Naive thymus-derived CD4-positive, alpha-beta T cell (primary cell): ENCODE results near the gene ZBTB5. TPM values are rescaled to one million over a fixed set of nuclear protein-coding genes. Genes with fewer than 3 reads are reported as not detected.
A peak's percentile ranks its signal among the peaks of the same experiment; 100 is the strongest.

Experiments used
- ATAC-seq: fragments of 150-1000 bp; cut with Tn5 transposase; 2 replicates; pipeline ENCODE4 v1.10.0; 2021; ENCODE audit warnings: mild to moderate bottlenecking, moderate library complexity
- CTCF ChIA-PET: fragments of 350-600 bp; sonication (Branson Sonifier 250); formaldehyde crosslinking; loops from one replicate; lab custom pipeline; 2021; ENCODE audit warnings: antibody characterized with exemption; lab: Charles Lee
- POLR2A ChIA-PET: fragments of 350-600 bp; sonication (Branson Sonifier 250); formaldehyde crosslinking; loops from one replicate; lab custom pipeline; 2021; ENCODE audit warnings: antibody characterized with exemption, inconsistent platforms; lab: Charles Lee
- DNase-seq, 9 donors: peaks; one replicate each; pipeline versions ENCODE4 v3.0.0 to v3.0.0-alpha.2; 2020 to 2022; ENCODE audit warnings: mixed read lengths in 1 of 9
- H3K27ac ChIP-seq: one replicate; pipeline ENCODE4 v1.7.0; 2013; ENCODE audit warnings: mild to moderate bottlenecking, low read depth, low read length, moderate library complexity
- H3K27me3 ChIP-seq, 2 donors: one replicate each; pipeline ENCODE4 v1.7.0; 2013; ENCODE audit warnings: low read length in 2 of 2, mild to moderate bottlenecking in 2 of 2, moderate library complexity in 2 of 2; ENCODE audit not compliant: control insufficient read depth in 2 of 2, insufficient read depth in 2 of 2
- H3K36me3 ChIP-seq, 3 experiments: 1 replicate in 2 of 3; 2 replicates in 1 of 3; pipeline ENCODE4 v1.7.0; 2013; ENCODE audit warnings: low read length in 3 of 3, mild to moderate bottlenecking in 3 of 3, moderate library complexity in 1 of 3; ENCODE audit not compliant: insufficient read depth in 3 of 3, control insufficient read depth in 2 of 3
- H3K4me1 ChIP-seq, 2 donors: one replicate each; pipeline ENCODE4 v1.7.0; 2013; ENCODE audit warnings: low read length in 2 of 2, mild to moderate bottlenecking in 2 of 2, moderate library complexity in 1 of 2; ENCODE audit not compliant: control insufficient read depth in 2 of 2, insufficient read depth in 2 of 2
- H3K4me3 ChIP-seq: 2 replicates; pipeline ENCODE4 v1.7.0; 2013; ENCODE audit warnings: mild to moderate bottlenecking, low read length
- H3K9me3 ChIP-seq, 3 experiments: 1 replicate in 2 of 3; 2 replicates in 1 of 3; pipeline ENCODE4 v1.7.0; 2013; ENCODE audit warnings: low read length in 3 of 3; ENCODE audit not compliant: control insufficient read depth in 2 of 3
- H3K27ac Mint-ChIP-seq, 9 donors: one replicate each; pipeline ENCODE4 v1.8.0; 2020 to 2022; ENCODE audit warnings: mixed read lengths in 9 of 9, mild to moderate bottlenecking in 8 of 9, moderate library complexity in 5 of 9, inconsistent platforms in 2 of 9
- H3K27me3 Mint-ChIP-seq, 5 donors: one replicate each; pipeline ENCODE4 v1.8.0; 2021 to 2022; ENCODE audit warnings: mixed read lengths in 5 of 5, mild to moderate bottlenecking in 1 of 5
- H3K36me3 Mint-ChIP-seq, 5 donors: one replicate each; pipeline ENCODE4 v1.8.0; 2020 to 2022; ENCODE audit warnings: mixed read lengths in 5 of 5, mild to moderate bottlenecking in 3 of 5, inconsistent platforms in 1 of 5
- H3K4me1 Mint-ChIP-seq, 7 donors: one replicate each; pipeline ENCODE4 v1.8.0; 2020 to 2022; ENCODE audit warnings: mixed read lengths in 7 of 7, mild to moderate bottlenecking in 3 of 7, inconsistent platforms in 1 of 7
- H3K4me3 Mint-ChIP-seq, 10 donors: one replicate each; pipeline ENCODE4 v1.8.0; 2020 to 2022; ENCODE audit warnings: mild to moderate bottlenecking in 10 of 10, mixed read lengths in 10 of 10, moderate library complexity in 6 of 10, inconsistent platforms in 2 of 10
- H3K9me3 Mint-ChIP-seq, 11 donors: one replicate each; pipeline ENCODE4 v1.8.0; 2020 to 2022; ENCODE audit warnings: mixed read lengths in 11 of 11, mild to moderate bottlenecking in 4 of 11, inconsistent platforms in 1 of 11, moderate library complexity in 1 of 11
- intact Hi-C, 2 donors: fragments of 100-400 bp; cut with micrococcal nuclease; formaldehyde crosslinking; loops; one replicate each; pipeline ENCODE4 v1.15.1; 2023
- polyA plus RNA-seq, 2 donors: library from polyadenylated mRNA; unstranded; fragments of 300-500 nt; fragmentation: Illumina TruSeq; gene quantifications; one replicate each; pipeline ENCODE4 v1.2.3, GENCODE V29; 2021
- total RNA-seq, 6 experiments: library from RNA in 5 of 6; stranded (reverse) in 5 of 6; gene quantifications; 1 replicate in 5 of 6; 2 replicates in 1 of 6; pipeline ENCODE4 v1.2.3 and lab custom pipeline; 2021 to 2026

The ZBTB5 gene
- total and polyA plus RNA-seq, 7 experiments from 2014 or later = 0.60 to 16.8 (median 11.7) TPM

DNA sequence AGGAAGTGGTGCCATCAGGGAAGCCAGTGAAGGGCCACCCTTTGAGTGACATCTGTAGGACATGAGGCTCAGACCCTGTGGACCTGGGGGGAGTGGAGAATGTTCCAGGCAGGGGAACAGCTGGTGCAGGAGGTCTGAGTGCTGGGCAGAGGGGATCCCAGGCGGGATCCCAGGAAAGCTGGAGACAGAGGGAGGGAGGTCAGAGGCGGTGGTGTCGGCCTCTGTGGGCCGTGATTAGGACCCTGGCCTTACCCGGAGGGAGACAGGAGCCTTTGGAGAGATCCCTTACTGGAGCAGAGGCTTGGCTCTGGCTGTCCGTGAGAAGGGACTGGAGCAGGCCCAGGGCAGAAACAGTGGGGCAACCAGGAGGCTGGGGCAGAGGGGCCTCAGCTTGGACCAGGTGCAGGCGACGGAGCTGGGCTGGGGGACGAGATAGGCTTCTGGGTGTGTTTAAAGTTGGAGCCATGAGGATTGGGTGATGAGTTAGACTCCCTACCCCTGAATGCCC is 54.8 kb downstream of the ZBTB5 start:
- CTCF ChIA-PET = no interaction called here
- no peaks in the 10 kb centered on the region for H3K36me3 ChIP-seq
- DNase-seq (no peak), ATAC-seq (no peak)
- no peaks in the 10 kb centered on the region for H3K9me3 ChIP-seq
- H3K27me3 ChIP-seq = no peaks in the 10 kb centered on the region
- H3K4me1 ChIP-seq = peaks cover 0 to 12% of the 10 kb centered on the region in 2 donors
- intact Hi-C loops = no loop called here
- no peak overlapping the region for H3K27ac Mint-ChIP-seq
- no peak overlapping the region for H3K27ac ChIP-seq
- no peaks in the 10 kb centered on the region for H3K9me3 Mint-ChIP-seq
- POLR2A ChIA-PET = interaction anchor here (0.6 kb wide), 1 partner anchor 66 kb away, joined by 3 read pairs; no protein-coding TSS in a partner anchor
- H3K27me3 Mint-ChIP-seq = peaks cover 0 to 7% (median 5%) of the 10 kb centered on the region in 5 donors
- H3K4me1 Mint-ChIP-seq = peaks cover 5 to 15% (median 9%) of the 10 kb centered on the region in 7 donors
- H3K4me3 Mint-ChIP-seq = no peak overlapping the region
- H3K36me3 Mint-ChIP-seq = no peaks in the 10 kb centered on the region
- no peak overlapping the region for H3K4me3 ChIP-seq

DNA sequence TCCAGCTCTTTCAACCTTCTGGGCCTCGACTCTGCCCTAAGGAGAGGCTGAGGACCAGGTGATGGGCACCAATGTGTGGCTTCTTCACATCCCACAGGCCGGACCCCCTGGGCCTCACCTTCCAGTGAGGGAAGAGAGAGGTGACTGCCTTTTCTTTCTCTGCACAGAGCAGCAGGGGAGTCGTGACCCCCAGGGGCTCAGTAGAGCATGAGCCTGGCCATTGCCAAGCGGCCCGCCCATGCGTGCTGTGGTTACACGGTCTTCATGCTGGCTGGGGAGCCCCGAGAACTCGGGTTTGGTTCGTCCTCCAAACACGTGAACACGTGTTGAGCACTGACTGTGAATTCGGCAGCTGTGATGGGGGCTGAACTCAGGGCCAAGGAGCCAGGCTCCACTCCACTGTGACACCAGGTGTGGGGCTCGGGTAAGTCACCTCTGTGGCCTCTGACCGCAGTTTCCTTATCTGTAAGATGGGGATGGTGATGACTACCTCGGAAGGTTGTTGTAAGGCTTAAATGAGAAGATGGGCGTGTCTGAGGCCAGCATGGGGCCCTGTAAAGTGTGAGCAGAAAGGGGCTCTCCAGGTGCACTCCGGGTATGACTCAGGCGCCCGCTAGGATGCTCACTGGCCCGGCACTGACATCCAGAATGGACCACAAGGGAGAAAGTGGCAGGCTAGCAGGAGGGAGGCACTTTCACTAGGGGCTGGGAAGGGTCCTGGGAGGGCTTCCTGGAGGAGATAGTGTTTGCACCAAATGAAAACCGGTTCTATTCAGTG is 56.1 kb downstream of the ZBTB5 start:
- ATAC-seq = peak; percentile 86
- no peaks in the 10 kb centered on the region for H3K36me3 Mint-ChIP-seq
- peaks cover 0 to 12% of the 10 kb centered on the region in 2 donors for H3K4me1 ChIP-seq
- H3K27me3 Mint-ChIP-seq = peaks cover 0 to 3% (median 0%) of the 10 kb centered on the region in 5 donors
- no peaks in the 10 kb centered on the region for H3K36me3 ChIP-seq
- no peak overlapping the region for H3K4me3 ChIP-seq
- H3K4me3 Mint-ChIP-seq = no peak overlapping the region
- intact Hi-C loops = no loop called here
- no peaks in the 10 kb centered on the region for H3K27me3 ChIP-seq
- no peaks in the 10 kb centered on the region for H3K9me3 Mint-ChIP-seq
- CTCF ChIA-PET = no interaction called here
- peak overlapping the region in 1 of 9 donors; percentile 66 for H3K27ac Mint-ChIP-seq
- H3K4me1 Mint-ChIP-seq = peaks cover 0 to 10% (median 4%) of the 10 kb centered on the region in 7 donors
- H3K27ac ChIP-seq = no peak overlapping the region
- no peaks in the 10 kb centered on the region for H3K9me3 ChIP-seq
- POLR2A ChIA-PET = no interaction called here
- peak in 1 of 9 donors; percentile 34 for DNase-seq

DNA sequence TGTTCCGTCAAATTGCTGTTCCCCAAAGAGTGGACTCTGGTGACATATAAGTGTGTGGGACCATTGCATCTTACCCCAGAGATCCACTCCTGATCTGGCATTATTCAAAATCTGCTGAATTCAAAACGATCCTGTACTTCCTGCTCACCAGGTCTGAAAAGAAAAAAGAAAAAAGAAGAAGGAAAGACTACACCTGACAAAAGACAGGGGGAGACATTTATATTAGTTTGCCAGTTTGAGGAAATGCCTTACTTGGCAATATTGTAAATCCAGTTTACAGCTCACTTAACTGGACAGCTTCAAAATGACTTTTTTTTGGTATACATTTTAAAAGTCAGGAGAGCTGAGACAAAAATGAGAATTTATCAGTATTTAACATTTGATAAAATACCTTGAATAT is 57.8 kb downstream of the ZBTB5 start:
- H3K4me3 Mint-ChIP-seq = no peak overlapping the region
- peak overlapping the region in 1 of 9 donors; percentile 14 for H3K27ac Mint-ChIP-seq
- no peaks in the 10 kb centered on the region for H3K9me3 Mint-ChIP-seq
- intact Hi-C loops = no loop called here
- ChIA-PET POLR2A (no interaction called here), CTCF (interaction anchor here (0.9 to 1.2 kb wide), 2 partner anchors 10 to 16 kb away, joined by 3 to 4 read pairs; no protein-coding TSS in a partner anchor)
- H3K27ac ChIP-seq = no peak overlapping the region
- no peaks in the 10 kb centered on the region for H3K36me3 ChIP-seq
- H3K4me3 ChIP-seq = no peak overlapping the region
- no peaks in the 10 kb centered on the region for H3K36me3 Mint-ChIP-seq
- H3K9me3 ChIP-seq = no peaks in the 10 kb centered on the region
- ATAC-seq = no peak
- no peaks in the 10 kb centered on the region for H3K27me3 ChIP-seq
- peaks cover 0 to 5% (median 0%) of the 10 kb centered on the region in 5 donors for H3K27me3 Mint-ChIP-seq
- DNase-seq = peak in 1 of 9 donors; percentile 20
- H3K4me1 ChIP-seq = peaks cover 0 to 12% of the 10 kb centered on the region in 2 donors
- peaks cover 0 to 10% (median 4%) of the 10 kb centered on the region in 7 donors for H3K4me1 Mint-ChIP-seq

DNA sequence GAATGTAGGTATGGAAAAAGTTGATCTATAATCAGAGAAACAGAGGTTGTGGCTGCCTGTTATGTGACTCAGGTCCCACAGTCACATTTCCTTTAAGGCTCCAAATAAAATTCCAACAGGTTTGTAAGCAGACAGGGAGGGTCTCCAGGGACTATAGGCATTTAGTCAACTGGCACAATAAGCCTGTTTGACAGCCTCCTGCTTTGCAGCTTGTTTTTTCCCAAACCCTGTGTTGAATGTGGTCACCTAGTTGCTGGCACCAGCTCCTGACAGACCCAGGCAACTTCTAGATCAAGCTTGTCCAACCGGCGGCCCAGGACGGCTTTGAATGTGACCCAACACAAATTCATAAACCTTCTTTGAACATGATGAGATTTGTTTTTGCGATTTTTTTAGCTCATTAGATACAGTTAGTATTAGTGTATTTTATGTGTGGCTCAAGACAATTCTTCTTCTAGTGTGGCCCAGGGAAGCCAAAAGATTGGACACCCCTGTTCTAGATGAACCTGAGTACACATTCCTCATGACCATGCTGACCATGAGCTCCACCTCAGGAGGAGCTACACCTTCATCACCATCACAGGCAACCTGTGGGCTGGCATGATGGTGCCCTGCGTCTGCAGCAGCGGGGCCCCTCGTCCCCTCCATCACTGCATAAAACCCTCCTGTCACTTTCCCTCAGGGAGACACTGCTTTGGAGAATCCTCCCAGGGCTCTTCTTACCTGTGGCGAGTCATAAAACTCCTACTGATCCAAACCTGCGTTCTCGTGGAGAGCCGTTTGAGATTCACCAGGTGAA is 58.4 kb downstream of the ZBTB5 start:
- H3K27me3 Mint-ChIP-seq = peaks cover 0 to 5% (median 0%) of the 10 kb centered on the region in 5 donors
- no peaks in the 10 kb centered on the region for H3K9me3 ChIP-seq
- no peaks in the 10 kb centered on the region for H3K9me3 Mint-ChIP-seq
- no peaks in the 10 kb centered on the region for H3K27me3 ChIP-seq
- intact Hi-C loops = no loop called here
- ChIA-PET POLR2A (no interaction called here), CTCF (interaction anchor here (0.7 to 1.2 kb wide), 3 partner anchors 10 to 535 kb away, joined by 3 to 4 read pairs (median 3); no protein-coding TSS in a partner anchor)
- H3K4me1 ChIP-seq = peaks cover 0 to 12% of the 10 kb centered on the region in 2 donors
- DNase-seq (no peak), ATAC-seq (no peak)
- H3K36me3 ChIP-seq = no peaks in the 10 kb centered on the region
- peaks cover 0 to 10% (median 4%) of the 10 kb centered on the region in 7 donors for H3K4me1 Mint-ChIP-seq
- no peak overlapping the region for H3K27ac ChIP-seq
- H3K4me3 ChIP-seq = no peak overlapping the region
- H3K4me3 Mint-ChIP-seq = no peak overlapping the region
- peak overlapping the region in 1 of 9 donors; percentile 14 for H3K27ac Mint-ChIP-seq
- H3K36me3 Mint-ChIP-seq = no peaks in the 10 kb centered on the region

DNA sequence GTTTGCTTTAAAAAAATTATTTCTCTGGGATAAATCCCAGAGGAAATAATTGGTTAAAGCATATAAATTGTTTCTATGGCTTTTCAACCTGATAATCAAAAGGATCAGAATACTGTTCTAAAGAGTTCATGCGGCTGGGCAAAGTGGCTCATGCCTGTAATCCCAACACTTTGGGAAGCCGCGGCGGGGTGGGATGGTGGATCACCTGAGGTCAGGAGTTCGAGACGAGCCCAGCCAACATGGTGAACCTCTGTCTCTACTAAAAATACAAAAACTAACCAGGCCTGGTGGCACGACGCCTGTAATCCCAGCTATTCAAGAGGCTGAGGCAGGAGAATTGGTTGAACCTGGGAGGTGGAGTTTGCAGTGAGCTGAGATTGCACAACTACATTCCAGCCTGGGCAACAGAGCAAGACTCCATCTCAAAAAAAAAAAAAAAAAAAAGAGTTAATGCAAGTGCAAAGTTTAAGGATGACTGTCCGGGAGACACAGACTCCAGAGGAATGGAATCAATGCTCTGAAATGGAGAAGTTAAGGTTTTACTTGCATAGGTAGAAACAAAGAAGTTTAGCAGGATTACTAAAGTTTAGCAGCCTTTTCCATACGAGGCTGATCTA is 59.4 kb downstream of the ZBTB5 start:
- POLR2A ChIA-PET = interaction anchor here (0.6 kb wide), 1 partner anchor 133 kb away, joined by 3 read pairs; no protein-coding TSS in a partner anchor
- Histone ChIP-seq H3K27ac (no peak overlapping the region), H3K9me3 (no peaks in the 10 kb centered on the region), H3K27me3 (no peaks in the 10 kb centered on the region), H3K4me3 (no peak overlapping the region), H3K36me3 (no peaks in the 10 kb centered on the region), H3K4me1 (peaks cover 0 to 12% of the 10 kb centered on the region in 2 donors)
- CTCF ChIA-PET = interaction anchor here (0.7 kb wide), 1 partner anchor 534 kb away, joined by 3 read pairs; no protein-coding TSS in a partner anchor
- no peaks in the 10 kb centered on the region for H3K36me3 Mint-ChIP-seq
- no peaks in the 10 kb centered on the region for H3K9me3 Mint-ChIP-seq
- ATAC-seq (no peak), DNase-seq (no peak)
- intact Hi-C loops = no loop called here
- H3K4me3 Mint-ChIP-seq = no peak overlapping the region
- peaks cover 0 to 8% (median 4%) of the 10 kb centered on the region in 7 donors for H3K4me1 Mint-ChIP-seq
- H3K27me3 Mint-ChIP-seq = peaks cover 0 to 5% (median 0%) of the 10 kb centered on the region in 5 donors
- no peak overlapping the region for H3K27ac Mint-ChIP-seq

DNA sequence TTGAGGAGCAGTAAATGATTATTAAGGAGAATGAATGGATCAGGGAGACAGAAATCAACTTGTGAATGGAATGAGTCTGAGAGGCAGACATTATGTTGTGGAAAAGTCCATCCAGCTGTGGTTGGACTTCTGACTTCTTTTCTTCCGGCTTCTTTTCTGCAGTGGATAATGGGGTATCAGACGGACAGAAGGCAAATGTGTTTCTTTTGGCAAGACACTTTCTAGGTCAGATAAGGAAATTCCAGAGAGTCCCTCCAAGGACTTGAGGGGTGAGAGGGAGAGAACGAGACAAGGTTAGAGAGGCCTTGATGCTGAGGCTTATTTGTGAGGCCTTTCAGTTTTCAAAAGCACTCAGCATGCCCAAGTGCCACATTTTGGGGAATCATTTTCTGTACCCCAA is 59.9 kb downstream of the ZBTB5 start:
- peaks cover 0 to 6% (median 0%) of the 10 kb centered on the region in 5 donors for H3K27me3 Mint-ChIP-seq
- Histone ChIP-seq H3K27ac (no peak overlapping the region), H3K9me3 (no peaks in the 10 kb centered on the region), H3K4me1 (peaks cover 0 to 12% of the 10 kb centered on the region in 2 donors), H3K4me3 (no peak overlapping the region), H3K27me3 (no peaks in the 10 kb centered on the region), H3K36me3 (no peaks in the 10 kb centered on the region)
- no peak overlapping the region for H3K27ac Mint-ChIP-seq
- ChIA-PET POLR2A (no interaction called here), CTCF (no interaction called here)
- H3K4me3 Mint-ChIP-seq = no peak overlapping the region
- ATAC-seq (no peak), DNase-seq (no peak)
- no peaks in the 10 kb centered on the region for H3K36me3 Mint-ChIP-seq
- no peaks in the 10 kb centered on the region for H3K9me3 Mint-ChIP-seq
- peaks cover 0 to 8% (median 4%) of the 10 kb centered on the region in 7 donors for H3K4me1 Mint-ChIP-seq
- intact Hi-C loops = no loop called here
